Measurements from ENCODE around the gene LPIN1. TPM values are rescaled to one million over a fixed set of nuclear protein-coding genes. Genes with fewer than 3 reads are reported as not detected.

LPIN1 gene
- total RNA-seq (2021; fragmentation: NEBNext Ultra II Directional; extraction: Animal tissue kit (Norgen Biotek cat#: 25700)), result 10 to 100 TPM; 17.5 to 22.9 (median 20.7) TPM
- long read RNA-seq, full-length matches to known transcripts, result 3 of 16 reads
- long read RNA-seq, partial matches to known transcripts, result 4 of 16 reads
- long read RNA-seq, other reads (novel, unspliced or antisense), result 9 of 16 reads

GRCh38 chr2:11746376-11746806 lies at the start of gene LPIN1:
LPIN1 (plus strand) TSS chr2:11746632; CDS start chr2:11765542, 18,910 bp downstream.
- H3K4me3 Mint-ChIP-seq, result peak within 1 kb of the TSS; percentile 92
- H3K27me3 Mint-ChIP-seq (ENCODE audit: insufficient read depth), result no peaks in the 10 kb centered on the region; the same call in 1 of the 2 replicates
- peak; percentile 79 for DNase-seq
- TF ChIP-seq CTCF (IDR thresholded peaks at IDR 0.05), result peak; percentile 51; the same call in 1 of the 2 replicates
- H3K36me3 Mint-ChIP-seq (ENCODE audit: low read depth), result no peaks in the 10 kb centered on the region
- peak within 1 kb of the TSS; percentile 73 for H3K27ac Mint-ChIP-seq
- no peaks in the 10 kb centered on the region for H3K9me3 Mint-ChIP-seq
- peaks cover 67% of the 10 kb centered on the region for H3K4me1 Mint-ChIP-seq (ENCODE audit: low read depth)

GRCh38 chr2:11696736-11697102 lies 49.7 kb upstream of the LPIN1 start:
- Mint-ChIP-seq H3K36me3 (ENCODE audit: low read depth) (no peaks in the 10 kb centered on the region), H3K4me3 (peak overlapping the region; percentile 58; the same call in 1 of the 2 replicates), H3K9me3 (no peaks in the 10 kb centered on the region), H3K27ac (peak overlapping the region; percentile 97), H3K4me1 (ENCODE audit: low read depth) (peaks cover 44% of the 10 kb centered on the region), H3K27me3 (ENCODE audit: insufficient read depth) (no peaks in the 10 kb centered on the region)
- TF ChIP-seq CTCF (IDR thresholded peaks at IDR 0.05), result no peak
- no peak for DNase-seq

- H3K27ac Mint-ChIP-seq, result peak overlapping the region; percentile 97
- peaks cover 44% of the 10 kb centered on the region for H3K4me1 Mint-ChIP-seq (ENCODE audit: low read depth)
- no peaks in the 10 kb centered on the region for H3K27me3 Mint-ChIP-seq (ENCODE audit: insufficient read depth)
- peak overlapping the region; percentile 58 for H3K4me3 Mint-ChIP-seq
- H3K36me3 Mint-ChIP-seq (ENCODE audit: low read depth), result no peaks in the 10 kb centered on the region
- no peaks in the 10 kb centered on the region for H3K9me3 Mint-ChIP-seq
- peak; percentile 90 for DNase-seq
- TF ChIP-seq CTCF (IDR thresholded peaks at IDR 0.05), result no peak
Observed at GRCh38 chr2:11697103-11697871, 49.1 kb upstream of the LPIN1 start.

- Mint-ChIP-seq H3K36me3 (ENCODE audit: low read depth) (no peaks in the 10 kb centered on the region), H3K4me3 (peak overlapping the region; percentile 58), H3K27me3 (ENCODE audit: insufficient read depth) (no peaks in the 10 kb centered on the region), H3K9me3 (no peaks in the 10 kb centered on the region), H3K27ac (peak overlapping the region; percentile 97), H3K4me1 (ENCODE audit: low read depth) (peaks cover 37% of the 10 kb centered on the region)
- TF ChIP-seq CTCF (IDR thresholded peaks at IDR 0.05), result peak; percentile 40
- peak; percentile 68 for DNase-seq
Observed at GRCh38 chr2:11698009-11698922, 48.2 kb upstream of the LPIN1 start.
